B cell (primary cell): ENCODE data around the gene STXBP1.

Source experiments
- CTCF ChIP-seq: fragments of 200-600 bp; IDR thresholded peaks from one replicate; pipeline ENCODE4 v1.8.0; 2022; ENCODE audit warnings: antibody characterized with exemption, mild to moderate bottlenecking
- EZH2 ChIP-seq: IDR thresholded peaks from 2 replicates; pipeline ENCODE4 v1.6.1; 2012; ENCODE audit warnings: borderline replicate concordance, low read depth, mild to moderate bottlenecking, moderate library complexity, low read length; ENCODE audit not compliant: insufficient read depth, poor library complexity, severe bottlenecking

GRCh38 chr9:127626752-127627493 is 14.8 kb downstream of the STXBP1 start:
- TF ChIP-seq CTCF = no peak
- TF ChIP-seq EZH2 = no peak
